ENCODE results near the gene GPATCH8.
"Not testable (repeated sequence)": the region's sequence is repeated elsewhere in the genome, so short reads cannot be mapped to it uniquely, and the experiment has no call there.

DNA sequence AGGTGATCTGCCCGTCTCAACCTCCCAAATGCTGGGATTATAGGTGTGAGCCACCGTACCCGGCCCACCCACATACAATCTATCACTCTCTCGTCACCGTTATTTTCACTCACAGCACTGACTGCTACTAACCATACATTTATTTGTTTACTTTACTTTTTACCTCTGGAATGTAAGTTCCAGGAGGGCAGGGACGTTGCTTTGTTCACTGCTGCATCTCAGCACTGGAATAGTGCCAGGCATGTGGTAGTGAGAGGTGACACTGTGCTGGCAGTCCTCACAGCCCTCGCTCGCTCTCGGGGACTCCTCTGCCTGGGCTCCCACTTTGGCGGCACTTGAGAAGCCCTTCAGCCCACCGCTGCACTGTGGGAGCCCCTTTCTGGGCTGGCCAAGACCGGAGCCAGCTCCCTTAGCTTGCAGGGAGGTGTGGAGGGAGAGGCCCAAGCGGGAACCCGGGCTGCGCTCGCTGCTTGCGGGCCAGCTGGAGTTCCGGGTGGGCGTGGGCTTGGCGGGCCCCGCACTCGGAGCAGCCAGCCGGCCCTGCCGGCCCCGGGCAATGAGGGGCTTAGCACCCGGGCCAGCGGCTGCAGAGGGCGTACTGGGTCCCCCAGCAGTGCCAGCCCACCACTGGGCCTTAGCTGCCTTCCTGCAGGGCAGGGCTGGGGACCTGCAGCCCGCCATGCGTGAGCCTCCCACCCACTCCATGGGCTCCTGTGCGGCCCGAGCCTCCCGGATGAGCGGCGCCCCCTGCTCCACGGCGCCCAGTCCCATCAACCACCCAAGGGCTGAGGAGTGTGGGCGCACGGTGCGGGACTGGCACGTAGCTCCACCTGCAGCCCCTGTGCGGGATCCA is 134.6 kb downstream of the GPATCH8 start:
- TF ChIP-seq, protein P1, sequence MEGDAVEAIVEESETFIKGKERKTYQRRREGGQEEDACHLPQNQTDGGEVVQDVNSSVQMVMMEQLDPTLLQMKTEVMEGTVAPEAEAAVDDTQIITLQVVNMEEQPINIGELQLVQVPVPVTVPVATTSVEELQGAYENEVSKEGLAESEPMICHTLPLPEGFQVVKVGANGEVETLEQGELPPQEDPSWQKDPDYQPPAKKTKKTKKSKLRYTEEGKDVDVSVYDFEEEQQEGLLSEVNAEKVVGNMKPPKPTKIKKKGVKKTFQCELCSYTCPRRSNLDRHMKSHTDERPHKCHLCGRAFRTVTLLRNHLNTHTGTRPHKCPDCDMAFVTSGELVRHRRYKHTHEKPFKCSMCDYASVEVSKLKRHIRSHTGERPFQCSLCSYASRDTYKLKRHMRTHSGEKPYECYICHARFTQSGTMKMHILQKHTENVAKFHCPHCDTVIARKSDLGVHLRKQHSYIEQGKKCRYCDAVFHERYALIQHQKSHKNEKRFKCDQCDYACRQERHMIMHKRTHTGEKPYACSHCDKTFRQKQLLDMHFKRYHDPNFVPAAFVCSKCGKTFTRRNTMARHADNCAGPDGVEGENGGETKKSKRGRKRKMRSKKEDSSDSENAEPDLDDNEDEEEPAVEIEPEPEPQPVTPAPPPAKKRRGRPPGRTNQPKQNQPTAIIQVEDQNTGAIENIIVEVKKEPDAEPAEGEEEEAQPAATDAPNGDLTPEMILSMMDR (IDR thresholded peaks at IDR 0.05), result not testable (repeated sequence)
- TF ChIP-seq POLR2A (IDR thresholded peaks at IDR 0.05); POLR2AphosphoS5 (IDR thresholded peaks at IDR 0.05; ENCODE audit: insufficient read depth in 1 of 2, low read depth in 1 of 2): not testable (repeated sequence)
